ENCODE measurements around the gene DNAAF9.

Gene DNAAF9

DNA sequence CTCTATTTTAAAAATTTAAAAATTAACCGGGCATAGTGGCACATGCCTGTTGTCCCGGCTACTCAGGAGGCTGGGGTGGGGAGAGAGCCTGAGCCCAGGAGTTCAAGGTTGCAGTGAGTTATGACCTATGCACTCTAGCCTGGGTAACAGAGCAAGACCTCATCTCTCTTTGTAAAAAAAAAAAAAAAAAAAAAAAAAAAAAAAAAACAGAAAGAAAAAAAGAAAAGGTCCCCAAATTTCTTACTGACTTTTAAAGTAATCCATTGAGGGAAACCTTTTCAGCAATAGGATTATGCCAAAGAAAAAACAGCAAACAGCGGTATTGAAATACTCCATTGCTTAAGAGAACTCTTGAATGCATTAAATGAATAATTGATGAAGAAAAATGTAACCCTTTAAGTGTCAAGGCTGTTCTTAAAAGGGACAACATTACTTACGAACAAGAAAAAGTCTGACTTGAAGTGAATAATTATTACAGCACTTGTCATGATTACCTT, 6.0 kb upstream of the DNAAF9 start:
- no peaks in the 10 kb centered on the region for H3K27me3 ChIP-seq (ENCODE audit: insufficient read depth, low read length, poor library complexity, severe bottlenecking)
- H3K4me3 ChIP-seq (ENCODE audit: low read length, poor library complexity, severe bottlenecking), result no peak overlapping the region
- H3K4me1 ChIP-seq (ENCODE audit: insufficient read depth, low read length, poor library complexity, severe bottlenecking), result peaks cover under 1% of the 10 kb centered on the region
- no peaks in the 10 kb centered on the region for H4K20me1 ChIP-seq (ENCODE audit: insufficient read depth, low read length, poor library complexity, severe bottlenecking)
- H3K36me3 ChIP-seq (ENCODE audit: insufficient read depth, low read length), result no peaks in the 10 kb centered on the region
- H3K9me2 ChIP-seq (replicated peaks; ENCODE audit: low read depth, low read length), result no peaks in the 10 kb centered on the region
- no peak for TF ChIP-seq EZH2phosphoT487 (IDR thresholded peaks at IDR 0.05; ENCODE audit: borderline replicate concordance)
- TF ChIP-seq, protein P1, sequence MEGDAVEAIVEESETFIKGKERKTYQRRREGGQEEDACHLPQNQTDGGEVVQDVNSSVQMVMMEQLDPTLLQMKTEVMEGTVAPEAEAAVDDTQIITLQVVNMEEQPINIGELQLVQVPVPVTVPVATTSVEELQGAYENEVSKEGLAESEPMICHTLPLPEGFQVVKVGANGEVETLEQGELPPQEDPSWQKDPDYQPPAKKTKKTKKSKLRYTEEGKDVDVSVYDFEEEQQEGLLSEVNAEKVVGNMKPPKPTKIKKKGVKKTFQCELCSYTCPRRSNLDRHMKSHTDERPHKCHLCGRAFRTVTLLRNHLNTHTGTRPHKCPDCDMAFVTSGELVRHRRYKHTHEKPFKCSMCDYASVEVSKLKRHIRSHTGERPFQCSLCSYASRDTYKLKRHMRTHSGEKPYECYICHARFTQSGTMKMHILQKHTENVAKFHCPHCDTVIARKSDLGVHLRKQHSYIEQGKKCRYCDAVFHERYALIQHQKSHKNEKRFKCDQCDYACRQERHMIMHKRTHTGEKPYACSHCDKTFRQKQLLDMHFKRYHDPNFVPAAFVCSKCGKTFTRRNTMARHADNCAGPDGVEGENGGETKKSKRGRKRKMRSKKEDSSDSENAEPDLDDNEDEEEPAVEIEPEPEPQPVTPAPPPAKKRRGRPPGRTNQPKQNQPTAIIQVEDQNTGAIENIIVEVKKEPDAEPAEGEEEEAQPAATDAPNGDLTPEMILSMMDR (conservative IDR thresholded peaks at IDR 0.05; ENCODE audit: low read length), result no peak
- H3K9me3 ChIP-seq (ENCODE audit: insufficient read depth, low read depth, low read length), result no peaks in the 10 kb centered on the region
- no peaks in the 10 kb centered on the region for H3K79me2 ChIP-seq (ENCODE audit: insufficient read depth, low read length)
- H3K9ac ChIP-seq (ENCODE audit: low read depth, low read length, poor library complexity, severe bottlenecking), result no peak overlapping the region
- no peak overlapping the region for H3K4me2 ChIP-seq (ENCODE audit: low read depth, low read length, poor library complexity, severe bottlenecking)
- H3F3A ChIP-seq (ENCODE audit: low read depth), result no peaks in the 10 kb centered on the region
- no peak overlapping the region for H2AFZ ChIP-seq (ENCODE audit: low read length)

DNA sequence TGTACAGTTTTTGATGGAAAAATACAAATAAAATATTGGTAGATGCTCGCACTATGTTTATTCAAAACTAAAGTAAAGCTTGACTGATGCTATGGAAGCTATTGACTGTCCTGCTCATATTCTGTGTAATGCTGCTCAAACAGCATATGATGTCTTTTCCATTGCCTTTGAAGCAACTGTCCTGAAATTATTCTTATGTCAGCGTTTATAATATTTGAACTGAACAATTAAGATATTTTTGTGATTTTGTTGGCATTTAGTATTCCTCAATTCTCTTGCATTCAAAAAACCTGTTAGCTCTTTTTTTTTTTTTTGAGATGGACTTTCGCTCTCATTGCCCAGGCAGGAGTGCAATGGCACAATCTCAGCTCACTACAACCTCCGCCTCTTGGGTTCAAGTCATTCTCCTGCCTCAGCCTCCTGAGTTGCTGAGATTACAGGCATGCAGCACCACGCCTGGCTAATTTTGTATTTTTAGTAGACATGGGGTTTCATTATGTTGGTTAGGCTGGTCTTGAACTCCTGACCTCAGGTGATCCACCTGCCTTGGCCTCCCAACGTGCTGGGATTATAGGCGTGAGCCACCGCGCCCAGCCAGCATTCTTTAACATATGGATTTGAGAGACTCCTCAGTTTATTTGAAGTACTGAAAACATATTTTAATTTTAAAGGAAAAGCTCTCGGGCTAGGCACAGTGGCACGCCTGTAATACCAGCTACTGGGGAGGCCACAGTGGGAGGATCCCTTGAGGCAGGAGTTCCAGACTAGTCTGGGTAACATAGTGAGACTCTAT, 5.3 kb upstream of the DNAAF9 start:
- no peaks in the 10 kb centered on the region for H3K27me3 ChIP-seq (ENCODE audit: insufficient read depth, low read length, poor library complexity, severe bottlenecking)
- no peaks in the 10 kb centered on the region for H3K9me3 ChIP-seq (ENCODE audit: insufficient read depth, low read depth, low read length)
- H3K79me2 ChIP-seq (ENCODE audit: insufficient read depth, low read length), result no peaks in the 10 kb centered on the region
- H3K4me3 ChIP-seq (ENCODE audit: low read length, poor library complexity, severe bottlenecking), result no peak overlapping the region
- TF ChIP-seq EZH2phosphoT487 (IDR thresholded peaks at IDR 0.05; ENCODE audit: borderline replicate concordance), result no peak
- TF ChIP-seq, protein P1 (conservative IDR thresholded peaks at IDR 0.05; ENCODE audit: low read length), result no peak
- no peaks in the 10 kb centered on the region for H3F3A ChIP-seq (ENCODE audit: low read depth)
- no peak overlapping the region for H3K4me2 ChIP-seq (ENCODE audit: low read depth, low read length, poor library complexity, severe bottlenecking)
- H3K4me1 ChIP-seq (ENCODE audit: insufficient read depth, low read length, poor library complexity, severe bottlenecking), result peaks cover 6% of the 10 kb centered on the region
- no peak overlapping the region for H2AFZ ChIP-seq (ENCODE audit: low read length)
- no peaks in the 10 kb centered on the region for H3K9me2 ChIP-seq (replicated peaks; ENCODE audit: low read depth, low read length)
- H4K20me1 ChIP-seq (ENCODE audit: insufficient read depth, low read length, poor library complexity, severe bottlenecking), result no peaks in the 10 kb centered on the region
- no peak overlapping the region for H3K9ac ChIP-seq (ENCODE audit: low read depth, low read length, poor library complexity, severe bottlenecking)
- no peaks in the 10 kb centered on the region for H3K36me3 ChIP-seq (ENCODE audit: insufficient read depth, low read length)

DNA sequence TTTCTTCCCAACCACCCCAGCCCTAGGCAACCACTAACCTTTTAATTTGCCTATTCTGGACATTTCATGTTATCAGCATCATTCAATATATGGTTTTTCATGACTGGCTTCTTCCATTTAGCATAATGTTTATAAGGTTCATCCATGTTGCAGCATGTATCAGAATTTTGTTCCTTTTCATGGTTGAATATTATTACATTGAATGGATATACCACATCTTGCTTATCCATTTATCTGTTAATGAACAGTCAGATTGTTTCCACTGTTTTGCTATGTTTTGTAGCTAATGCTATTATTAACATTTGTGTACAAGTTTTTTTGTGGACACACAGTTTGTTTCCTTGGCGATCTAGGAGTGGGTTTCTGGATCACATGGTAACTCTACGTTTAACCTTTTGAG, 3.0 kb upstream of the DNAAF9 start:
- H3K9me2 ChIP-seq (replicated peaks; ENCODE audit: low read depth, low read length), result no peaks in the 10 kb centered on the region
- no peak overlapping the region for H2AFZ ChIP-seq (ENCODE audit: low read length)
- no peaks in the 10 kb centered on the region for H4K20me1 ChIP-seq (ENCODE audit: insufficient read depth, low read length, poor library complexity, severe bottlenecking)
- peaks cover 13% of the 10 kb centered on the region for H3K4me1 ChIP-seq (ENCODE audit: insufficient read depth, low read length, poor library complexity, severe bottlenecking)
- no peaks in the 10 kb centered on the region for H3K27me3 ChIP-seq (ENCODE audit: insufficient read depth, low read length, poor library complexity, severe bottlenecking)
- 0 out of 2 replicates have a peak, but pooled peaks cover 4% of the 10 kb centered on the region for H3F3A ChIP-seq (ENCODE audit: low read depth)
- no peak overlapping the region for H3K4me3 ChIP-seq (ENCODE audit: low read length, poor library complexity, severe bottlenecking)
- TF ChIP-seq, protein P1 (conservative IDR thresholded peaks at IDR 0.05; ENCODE audit: low read length), result no peak
- TF ChIP-seq EZH2phosphoT487 (IDR thresholded peaks at IDR 0.05; ENCODE audit: borderline replicate concordance), result no peak
- H3K79me2 ChIP-seq (ENCODE audit: insufficient read depth, low read length), result peaks cover 19% of the 10 kb centered on the region
- no peak overlapping the region for H3K4me2 ChIP-seq (ENCODE audit: low read depth, low read length, poor library complexity, severe bottlenecking)
- no peaks in the 10 kb centered on the region for H3K9me3 ChIP-seq (ENCODE audit: insufficient read depth, low read depth, low read length)
- H3K36me3 ChIP-seq (ENCODE audit: insufficient read depth, low read length), result no peaks in the 10 kb centered on the region
- H3K9ac ChIP-seq (ENCODE audit: low read depth, low read length, poor library complexity, severe bottlenecking), result no peak overlapping the region

All from Loucy (cell line).